ENCODE data around the gene CCRL2. TPM values are rescaled to one million over a fixed set of nuclear protein-coding genes. Genes with fewer than 3 reads are reported as not detected.
"Not testable (repeated sequence)": the region's sequence is repeated elsewhere in the genome, so short reads cannot be mapped to it uniquely, and the experiment has no call there.

CCRL2 gene
- total RNA-seq, 2 donors from 2014 or later = 0.41 to 4.4 TPM

DNA sequence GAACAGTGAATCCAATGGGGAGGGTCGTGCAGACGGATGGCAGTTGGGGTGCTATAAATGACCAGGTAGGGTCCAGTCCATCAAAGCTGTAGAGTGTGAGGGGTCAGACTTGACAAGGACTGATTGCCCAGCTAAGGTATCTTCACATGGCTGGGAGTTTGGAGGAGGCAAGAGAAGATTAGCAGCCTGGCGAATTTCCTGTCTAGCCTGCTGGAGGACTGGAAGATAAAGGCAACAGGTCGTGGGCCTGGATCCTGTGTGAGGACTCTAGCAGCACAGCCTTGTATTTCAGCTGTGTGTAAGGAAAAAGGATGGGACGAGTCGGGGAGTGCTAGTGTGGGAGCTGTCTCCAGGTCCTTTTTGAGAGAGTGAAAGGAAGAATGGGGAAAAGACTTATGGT, 17.8 kb upstream of the CCRL2 start:
- Histone ChIP-seq H3K27ac (no peak overlapping the region), H3K4me3 (no peak overlapping the region), H3K36me3 (no peaks in the 10 kb centered on the region), H3K27me3 (replicated peaks; ENCODE audit: insufficient read depth) (no peaks in the 10 kb centered on the region), H3K4me1 (ENCODE audit: control insufficient read depth in 1 of 2, low read depth in 2 of 2) (no peaks in the 10 kb centered on the region), H3K9me3 (no peaks in the 10 kb centered on the region)
- TF ChIP-seq, protein P1, sequence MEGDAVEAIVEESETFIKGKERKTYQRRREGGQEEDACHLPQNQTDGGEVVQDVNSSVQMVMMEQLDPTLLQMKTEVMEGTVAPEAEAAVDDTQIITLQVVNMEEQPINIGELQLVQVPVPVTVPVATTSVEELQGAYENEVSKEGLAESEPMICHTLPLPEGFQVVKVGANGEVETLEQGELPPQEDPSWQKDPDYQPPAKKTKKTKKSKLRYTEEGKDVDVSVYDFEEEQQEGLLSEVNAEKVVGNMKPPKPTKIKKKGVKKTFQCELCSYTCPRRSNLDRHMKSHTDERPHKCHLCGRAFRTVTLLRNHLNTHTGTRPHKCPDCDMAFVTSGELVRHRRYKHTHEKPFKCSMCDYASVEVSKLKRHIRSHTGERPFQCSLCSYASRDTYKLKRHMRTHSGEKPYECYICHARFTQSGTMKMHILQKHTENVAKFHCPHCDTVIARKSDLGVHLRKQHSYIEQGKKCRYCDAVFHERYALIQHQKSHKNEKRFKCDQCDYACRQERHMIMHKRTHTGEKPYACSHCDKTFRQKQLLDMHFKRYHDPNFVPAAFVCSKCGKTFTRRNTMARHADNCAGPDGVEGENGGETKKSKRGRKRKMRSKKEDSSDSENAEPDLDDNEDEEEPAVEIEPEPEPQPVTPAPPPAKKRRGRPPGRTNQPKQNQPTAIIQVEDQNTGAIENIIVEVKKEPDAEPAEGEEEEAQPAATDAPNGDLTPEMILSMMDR (IDR thresholded peaks at IDR 0.05) = no peak
- ATAC-seq (ENCODE audit: insufficient number of reproducible peaks, low FRiP score, low read depth) (no peak), DNase-seq (ENCODE audit: low spot score) (no peak)

DNA sequence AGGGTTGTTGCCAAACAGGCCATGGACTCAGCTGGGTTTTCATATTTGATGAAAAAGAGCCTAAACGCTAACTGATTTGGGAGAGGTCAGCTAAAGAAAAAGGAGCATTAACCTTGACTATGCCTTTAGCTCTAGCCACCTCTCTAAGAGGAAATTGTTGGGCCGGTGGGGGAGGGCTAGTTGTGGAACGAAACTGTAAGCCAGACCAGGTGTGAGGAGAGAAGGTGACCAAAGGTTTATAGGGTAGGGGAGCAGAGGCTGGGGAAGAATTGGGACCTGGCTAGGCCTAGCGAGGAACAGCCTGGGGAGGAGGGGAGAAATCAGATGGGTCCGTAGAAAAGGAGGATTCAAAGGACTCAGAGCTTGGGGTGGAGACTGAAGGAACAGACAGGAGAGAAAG, 15.5 kb upstream of the CCRL2 start:
- DNase-seq (ENCODE audit: low spot score); H3K9me3 ChIP-seq; H3K4me1 ChIP-seq (ENCODE audit: control insufficient read depth in 1 of 2, low read depth in 2 of 2); H3K27ac ChIP-seq; H3K36me3 ChIP-seq; ATAC-seq (ENCODE audit: insufficient number of reproducible peaks, low FRiP score, low read depth); H3K4me3 ChIP-seq; H3K27me3 ChIP-seq (replicated peaks; ENCODE audit: insufficient read depth): not testable (repeated sequence)

DNA sequence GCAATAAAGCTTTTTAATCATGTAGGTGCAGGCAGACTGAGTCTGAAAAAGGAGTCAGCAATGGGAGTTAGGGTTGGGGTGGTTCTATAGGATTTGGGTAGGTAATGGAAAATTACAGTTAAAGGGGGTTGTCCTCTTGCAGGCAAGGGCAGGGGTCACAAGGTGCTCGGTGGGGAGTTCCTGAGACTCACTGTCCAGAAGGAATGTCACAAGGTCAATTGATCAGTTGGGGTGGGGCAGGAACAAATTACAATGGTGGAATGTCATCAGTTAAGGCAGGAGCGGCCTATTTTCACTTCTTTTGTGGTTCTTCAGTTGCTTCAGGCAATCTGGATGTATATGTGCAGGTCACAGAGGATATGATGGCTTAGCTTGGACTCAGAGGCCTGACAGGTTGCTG, 14.0 kb upstream of the CCRL2 start:
- Histone ChIP-seq H3K9me3 (no peaks in the 10 kb centered on the region), H3K27me3 (replicated peaks; ENCODE audit: insufficient read depth) (no peaks in the 10 kb centered on the region), H3K4me1 (ENCODE audit: control insufficient read depth in 1 of 2, low read depth in 2 of 2) (no peaks in the 10 kb centered on the region), H3K4me3 (no peak overlapping the region), H3K36me3 (no peaks in the 10 kb centered on the region), H3K27ac (no peak overlapping the region)
- no peak for ATAC-seq (ENCODE audit: insufficient number of reproducible peaks, low FRiP score, low read depth)
- no peak for DNase-seq (ENCODE audit: low spot score)
- TF ChIP-seq, protein P1 (IDR thresholded peaks at IDR 0.05) = no peak

DNA sequence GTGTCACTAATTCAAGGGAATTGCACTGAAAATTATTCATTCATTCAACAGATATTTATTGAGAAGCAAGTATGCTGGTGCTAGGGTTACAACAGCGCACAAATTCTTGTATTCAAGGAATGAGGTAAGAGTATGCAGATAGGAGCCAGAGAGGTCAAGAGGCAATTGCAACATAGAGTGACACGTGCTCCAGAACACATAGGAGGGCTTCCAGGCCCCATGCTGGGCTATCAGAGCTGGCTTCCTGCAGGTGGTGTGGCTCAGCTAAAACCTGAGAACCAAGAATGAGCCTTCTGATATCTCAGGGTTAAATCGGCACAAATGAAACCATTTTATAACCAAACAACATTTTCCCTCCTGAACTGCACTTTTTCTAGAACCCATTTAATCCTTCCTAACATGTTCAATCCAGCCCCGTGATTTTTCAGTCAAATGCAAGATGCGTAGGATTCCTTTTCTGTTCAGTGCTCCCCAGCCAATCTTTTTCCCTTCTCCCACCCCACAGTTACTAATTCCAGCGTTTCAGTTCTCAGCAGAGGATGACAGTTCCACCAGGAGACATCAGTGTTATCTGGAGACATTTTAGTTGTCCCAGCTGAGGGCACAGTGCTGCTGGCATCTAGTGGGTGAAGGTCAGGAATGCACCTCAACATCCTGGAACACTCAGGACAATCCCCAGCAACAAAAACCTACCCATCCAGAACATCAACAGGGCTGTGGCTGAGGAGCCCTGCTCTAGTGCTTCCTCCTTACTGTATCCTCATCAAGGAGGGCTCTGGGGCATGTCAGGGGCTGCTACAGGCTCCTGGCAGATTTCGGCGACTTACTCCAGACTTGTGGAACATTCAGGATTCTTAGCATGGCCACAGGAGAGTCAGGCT, 13.3 kb upstream of the CCRL2 start:
- Histone ChIP-seq H3K27ac (no peak overlapping the region), H3K9me3 (no peaks in the 10 kb centered on the region), H3K36me3 (no peaks in the 10 kb centered on the region), H3K4me3 (no peak overlapping the region), H3K27me3 (replicated peaks; ENCODE audit: insufficient read depth) (no peaks in the 10 kb centered on the region), H3K4me1 (ENCODE audit: control insufficient read depth in 1 of 2, low read depth in 2 of 2) (no peaks in the 10 kb centered on the region)
- DNase-seq (ENCODE audit: low spot score) (no peak), ATAC-seq (ENCODE audit: insufficient number of reproducible peaks, low FRiP score, low read depth) (no peak)
- TF ChIP-seq, protein P1 (IDR thresholded peaks at IDR 0.05) = no peak

DNA sequence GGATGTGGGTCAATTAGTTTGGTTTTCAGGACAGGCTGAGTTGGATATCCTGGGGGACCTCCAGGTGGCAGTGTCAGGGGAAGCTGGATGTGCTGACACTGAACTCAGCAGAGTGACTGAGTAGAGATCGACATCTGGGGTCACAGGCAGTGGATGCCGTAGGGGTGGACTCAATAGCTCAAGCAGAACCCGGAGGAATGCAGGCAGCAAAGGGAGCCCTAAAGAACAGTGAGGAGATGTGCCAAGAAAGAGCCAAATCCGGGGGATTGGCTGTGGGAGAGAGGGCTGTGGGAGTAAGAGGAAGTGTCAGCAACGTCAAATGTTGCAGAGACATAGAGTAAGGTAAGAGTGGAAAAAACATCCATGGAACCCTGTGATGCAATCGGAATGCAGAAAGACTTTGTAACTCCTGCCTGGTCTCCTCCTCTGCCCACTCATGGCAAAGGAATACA, 11.8 kb upstream of the CCRL2 start:
- TF ChIP-seq, protein P1 (IDR thresholded peaks at IDR 0.05) = no peak
- no peaks in the 10 kb centered on the region for H3K27me3 ChIP-seq (replicated peaks; ENCODE audit: insufficient read depth)
- H3K27ac ChIP-seq = no peak overlapping the region
- DNase-seq (ENCODE audit: low spot score) = no peak
- no peaks in the 10 kb centered on the region for H3K4me1 ChIP-seq (ENCODE audit: control insufficient read depth in 1 of 2, low read depth in 2 of 2)
- no peaks in the 10 kb centered on the region for H3K9me3 ChIP-seq
- no peak overlapping the region for H3K4me3 ChIP-seq
- no peak for ATAC-seq (ENCODE audit: insufficient number of reproducible peaks, low FRiP score, low read depth)
- no peaks in the 10 kb centered on the region for H3K36me3 ChIP-seq

Measured in thoracic aorta (tissue), 2 donors.